HCT116 (cell line): ENCODE results near the gene SIN3B. TPM values are rescaled to one million over a fixed set of nuclear protein-coding genes. Genes with fewer than 3 reads are reported as not detected.

ENCODE experiments used
- ATAC-seq: fragments of 200-7000 bp; cut with Tn5 transposase; 2 replicates; pipeline ENCODE4 v1.9.1; 2020; ENCODE audit warnings: mild to moderate bottlenecking, moderate library complexity
- BruUV-seq: library from RNA; stranded (reverse); fragments of 400-500 nt; replicated peaks from 2 replicates; lab custom pipeline; 2021; lab: Mats Ljungman, UMichigan
- CTCF ChIA-PET: fragments of 300-600 bp; sonication (Branson Sonifier 250); formaldehyde crosslinking; loops from one replicate; lab custom pipeline; 2021; ENCODE audit warnings: antibody characterized with exemption; lab: Charles Lee
- POLR2A ChIA-PET: fragments of 300-600, 350-600 bp; sonication (Branson Sonifier 250); formaldehyde crosslinking; loops from one replicate; lab custom pipeline; 2021; ENCODE audit warnings: antibody characterized with exemption; lab: Charles Lee
- RAD21 ChIA-PET, 2 experiments: fragments of 300-600 bp; sonication (Branson Sonifier 250); formaldehyde crosslinking; loops; one replicate each; lab custom pipeline; 2023; ENCODE audit warnings: low total read pairs in 2 of 2; ENCODE audit not compliant: uncharacterized antibody in 2 of 2, unreplicated experiment in 2 of 2, low non-redundant PET in 1 of 2; lab: Charles Lee
- DNase-seq: peaks from one replicate; pipeline ENCODE4 v3.0.0-alpha.2; 2010; ENCODE audit warnings: low read depth, low spot score
- H2AFZ ChIP-seq: fragments of 200-600 bp; shearing (Covaris generic), sonication (generic); 2 replicates; pipeline ENCODE4 v1.6.1; 2017; ENCODE audit warnings: low read depth, mixed run types, mixed read lengths, antibody characterized with exemption, low read length; ENCODE audit not compliant: poor library complexity, severe bottlenecking
- H3K27ac ChIP-seq: 2 replicates; pipeline ENCODE4 v1.5.1; 2012; ENCODE audit warnings: low read depth, low read length
- H3K27me3 ChIP-seq: fragments of 200-600 bp; sonication (generic); 2 replicates; pipeline ENCODE4 v1.6.1; 2016; ENCODE audit warnings: mixed run types, low read length, mixed read lengths; ENCODE audit not compliant: insufficient read depth
- H3K36me3 ChIP-seq, 2 experiments: fragments of 200-500 bp in 1 of 2; fragments of 200-600 bp in 1 of 2; sonication (Bioruptor generic) in 1 of 2; sonication (generic) in 1 of 2; 2 replicates each; pipeline versions ENCODE4 v1.5.1 to v1.6.1; 2014 to 2016; ENCODE audit warnings: low read length in 2 of 2, inconsistent platforms in 1 of 2, mixed read lengths in 1 of 2, mixed run types in 1 of 2; ENCODE audit not compliant: insufficient read depth in 2 of 2, control insufficient read depth in 1 of 2
- H3K4me1 ChIP-seq, 2 experiments: fragments of 200-600 bp in 1 of 2; sonication (generic) in 1 of 2; 2 replicates each; pipeline versions ENCODE4 v1.5.1 to v1.6.1; 2012 to 2017; ENCODE audit warnings: low read length in 2 of 2, inconsistent platforms in 1 of 2, mild to moderate bottlenecking in 1 of 2, mixed read lengths in 1 of 2, mixed run types in 1 of 2, moderate library complexity in 1 of 2; ENCODE audit not compliant: insufficient read depth in 2 of 2, control insufficient read depth in 1 of 2
- H3K4me2 ChIP-seq: fragments of 200-600 bp; sonication (generic); 2 replicates; pipeline ENCODE4 v1.6.1; 2017; ENCODE audit warnings: mixed run types, low read length, mixed read lengths
- H3K4me3 ChIP-seq, 2 experiments: fragments of 200-600 bp in 1 of 2; sonication (generic) in 1 of 2; replicated peaks in 1 of 2; 2 replicates each; pipeline ENCODE4 v1.5.1; 2011 to 2016; ENCODE audit warnings: low read length in 2 of 2, control low read depth in 1 of 2, low read depth in 1 of 2, mild to moderate bottlenecking in 1 of 2, mixed read lengths in 1 of 2, mixed run types in 1 of 2
- H3K79me2 ChIP-seq: fragments of 200-600 bp; sonication (generic); 2 replicates; pipeline ENCODE4 v1.6.1; 2017; ENCODE audit warnings: mild to moderate bottlenecking, mixed run types, low read length, moderate library complexity, mixed read lengths; ENCODE audit not compliant: insufficient read depth
- H3K9ac ChIP-seq: fragments of 200-600 bp; sonication (generic); 2 replicates; pipeline ENCODE4 v1.6.1; 2016; ENCODE audit warnings: low read length, mixed read lengths
- H3K9me2 ChIP-seq: fragments of 200-600 bp; sonication (generic), shearing (Covaris generic); 2 replicates; pipeline ENCODE4 v1.6.1; 2017; ENCODE audit warnings: mixed run types, mild to moderate bottlenecking, moderate library complexity; ENCODE audit not compliant: insufficient read depth
- H3K9me3 ChIP-seq, 2 experiments: fragments of 200-500 bp in 1 of 2; fragments of 200-600 bp in 1 of 2; sonication (Bioruptor generic) in 1 of 2; sonication (generic) in 1 of 2; 2 replicates each; pipeline ENCODE4 v1.6.1; 2014 to 2017; ENCODE audit warnings: low read length in 2 of 2, mixed read lengths in 2 of 2, inconsistent platforms in 1 of 2, low read depth in 1 of 2, mild to moderate bottlenecking in 1 of 2, mixed run types in 1 of 2, moderate library complexity in 1 of 2; ENCODE audit not compliant: control insufficient read depth in 1 of 2, insufficient read depth in 1 of 2
- H4K20me1 ChIP-seq: fragments of 200-600 bp; sonication (generic), shearing (Covaris generic); 2 replicates; pipeline ENCODE4 v1.6.1; 2017; ENCODE audit warnings: mixed run types, mild to moderate bottlenecking, moderate library complexity; ENCODE audit not compliant: insufficient read depth
- ATF3 ChIP-seq: IDR thresholded peaks from 2 replicates; pipeline ENCODE4 v1.6.1; 2012
- CBX3 ChIP-seq: IDR thresholded peaks from 2 replicates; pipeline ENCODE4 v1.6.1; 2012; ENCODE audit warnings: low read depth
- CEBPB ChIP-seq: IDR thresholded peaks from 2 replicates; pipeline ENCODE4 v1.6.1; 2012; ENCODE audit warnings: low read depth
- EZH2 ChIP-seq: fragments of 200-600 bp; sonication (generic); IDR thresholded peaks from 2 replicates; pipeline ENCODE4 v1.6.1; 2017; ENCODE audit warnings: antibody characterized with exemption, mixed run types
- EZH2phosphoT487 ChIP-seq: fragments of 200-600 bp; IDR thresholded peaks from 2 replicates; pipeline ENCODE4 v1.6.1; 2018; ENCODE audit warnings: antibody characterized with exemption, borderline replicate concordance
- FOSL1 ChIP-seq: IDR thresholded peaks from 2 replicates; pipeline ENCODE4 v1.6.1; 2012; ENCODE audit warnings: low read depth
- JUND ChIP-seq: IDR thresholded peaks from 2 replicates; pipeline ENCODE4 v1.6.1; 2012
- POLR2A ChIP-seq: IDR thresholded peaks from 2 replicates; pipeline ENCODE4 v1.7.0; 2011; ENCODE audit warnings: borderline replicate concordance; ENCODE audit not compliant: insufficient read depth, insufficient read length; ENCODE audit errors: extremely low read depth
- POLR2AphosphoS5 ChIP-seq: IDR thresholded peaks from 2 replicates; pipeline ENCODE4 v1.6.1; 2011; ENCODE audit warnings: mild to moderate bottlenecking, low read depth, low read length, moderate library complexity
- REST ChIP-seq: IDR thresholded peaks from 2 replicates; pipeline ENCODE4 v1.6.1; 2012; ENCODE audit warnings: low read depth
- SIN3A ChIP-seq: IDR thresholded peaks from 2 replicates; pipeline ENCODE4 v1.6.1; 2012; ENCODE audit warnings: low read depth
- SRF ChIP-seq: IDR thresholded peaks from 2 replicates; pipeline ENCODE4 v1.6.1; 2012; ENCODE audit warnings: low read depth
- TCF7L2 ChIP-seq: IDR thresholded peaks from 2 replicates; pipeline ENCODE4 v1.7.0; 2011; ENCODE audit warnings: borderline replicate concordance, inconsistent platforms; ENCODE audit not compliant: insufficient read depth, insufficient read length; ENCODE audit errors: extremely low read depth
- YY1 ChIP-seq: IDR thresholded peaks from 2 replicates; pipeline ENCODE4 v1.6.1; 2011; ENCODE audit warnings: low read length, low read depth, moderate library complexity, mild to moderate bottlenecking; ENCODE audit not compliant: insufficient replicate concordance; ENCODE audit errors: extremely low read depth
- ZNF274 ChIP-seq: fragments of 200-500 bp; sonication (Bioruptor generic); IDR thresholded peaks from 2 replicates; pipeline ENCODE4 v1.6.1; 2014; ENCODE audit warnings: mild to moderate bottlenecking, low read depth, low read length, inconsistent platforms
- intact Hi-C: fragments of 100-400 bp; cut with micrococcal nuclease; formaldehyde crosslinking; loops from 2 replicates; pipeline ENCODE4 v1.10.0; 2022
- total RNA-seq: library from RNA; stranded (reverse); gene quantifications from one replicate; pipeline ENCODE4 v1.2.1, GENCODE V29; 2021; ENCODE audit not compliant: unreplicated experiment

The SIN3B gene
- total RNA-seq, 1 experiment from 2014 or later: 59.9 TPM

GRCh38 chr19:16895467-16896145 lies 66.4 kb downstream of the SIN3B start:
- Histone ChIP-seq H3K4me2 (no peak overlapping the region), H3K27ac (no peak overlapping the region), H3K9me3 (no peaks in the 10 kb centered on the region), H4K20me1 (no peaks in the 10 kb centered on the region), H2AFZ (no peak overlapping the region), H3K9me2 (no peaks in the 10 kb centered on the region), H3K4me1 (peaks cover 2 to 8% of the 10 kb centered on the region in 2 experiments; a peak in 2 of 4 replicates), H3K4me3 (no peak overlapping the region), H3K79me2 (no peaks in the 10 kb centered on the region), H3K27me3 (no peaks in the 10 kb centered on the region), H3K9ac (no peak overlapping the region), H3K36me3 (no peaks in the 10 kb centered on the region)
- intact Hi-C loops: no loop called here
- TF ChIP-seq TCF7L2 (no peak), YY1 (no peak), CBX3 (no peak), EZH2phosphoT487 (no peak), FOSL1 (no peak), POLR2A (no peak), REST (no peak), POLR2AphosphoS5 (no peak), SIN3A (no peak), JUND (no peak), EZH2 (no peak), ZNF274 (no peak), SRF (no peak), ATF3 (no peak), CEBPB (no peak)
- no TSS peak for BruUV-seq
- ChIA-PET RAD21 (interaction anchor here in 1 of 2 experiments (0.6 kb wide), 1 partner anchor 157 kb away, joined by 5 read pairs; no protein-coding TSS in a partner anchor), POLR2A (no interaction called here), CTCF (no interaction called here)
- ATAC-seq (no peak), DNase-seq (no peak)
